Measurements from ENCODE around the gene AFTPH. TPM values are rescaled to one million over a fixed set of nuclear protein-coding genes. Genes with fewer than 3 reads are reported as not detected.
A peak's percentile ranks its signal among the peaks of the same experiment; 100 is the strongest.

AFTPH gene
- total and polyA plus RNA-seq, 4 donors = 27.0 to 78.1 (median 35.0) TPM

DNA sequence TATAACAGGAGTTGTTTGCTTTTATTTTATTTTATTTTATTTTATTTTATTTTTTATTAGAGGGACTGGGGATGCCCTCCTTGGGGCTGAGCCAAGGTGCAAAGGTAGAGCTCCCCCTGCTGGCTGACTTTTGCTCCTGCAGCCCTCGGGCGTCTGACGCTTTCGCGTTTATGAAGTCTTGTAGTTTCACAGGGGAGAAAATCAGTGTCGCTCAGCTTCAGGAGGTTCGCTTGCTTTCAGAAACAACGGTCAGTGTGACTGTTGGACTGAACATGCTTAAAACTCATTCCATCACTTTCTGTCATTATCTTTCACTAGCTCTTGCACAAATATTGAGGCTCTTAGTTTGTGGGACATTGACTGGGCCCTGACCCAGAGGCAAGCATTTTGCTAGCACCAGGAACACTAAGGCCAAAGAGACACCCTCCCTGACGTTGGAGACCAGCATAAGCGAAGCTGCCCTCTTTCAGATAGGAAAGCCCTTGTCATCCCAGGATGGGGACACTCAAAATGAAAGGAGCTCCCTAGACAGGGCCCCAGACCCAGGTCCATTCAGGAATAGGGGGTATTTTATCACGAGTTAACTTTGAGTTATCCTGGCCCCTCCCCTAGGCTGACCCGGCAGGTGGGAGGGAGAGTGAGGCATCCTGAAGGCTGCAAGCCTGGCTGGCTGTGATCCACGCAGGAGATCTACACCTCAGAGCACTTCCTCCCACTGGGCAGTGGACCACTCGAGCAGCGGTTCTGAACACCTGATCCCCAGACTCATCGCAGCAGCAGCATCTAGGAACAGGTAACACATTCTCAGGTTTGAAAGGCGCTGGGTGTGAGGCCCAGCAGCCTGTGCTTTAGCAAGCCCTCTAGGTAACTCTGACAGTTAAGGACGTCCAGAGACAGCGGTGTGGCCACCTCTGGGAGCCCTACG lies 35.8 kb upstream of the AFTPH start:
- WGBS, 2 donors = 50% methylated on average over 20 of the region's 20 CpGs
- peak overlapping the region in 1 of 2 donors; percentile 26 for H3K9ac ChIP-seq (ENCODE audit: insufficient read depth in 1 of 2, low read length in 2 of 2)

DNA sequence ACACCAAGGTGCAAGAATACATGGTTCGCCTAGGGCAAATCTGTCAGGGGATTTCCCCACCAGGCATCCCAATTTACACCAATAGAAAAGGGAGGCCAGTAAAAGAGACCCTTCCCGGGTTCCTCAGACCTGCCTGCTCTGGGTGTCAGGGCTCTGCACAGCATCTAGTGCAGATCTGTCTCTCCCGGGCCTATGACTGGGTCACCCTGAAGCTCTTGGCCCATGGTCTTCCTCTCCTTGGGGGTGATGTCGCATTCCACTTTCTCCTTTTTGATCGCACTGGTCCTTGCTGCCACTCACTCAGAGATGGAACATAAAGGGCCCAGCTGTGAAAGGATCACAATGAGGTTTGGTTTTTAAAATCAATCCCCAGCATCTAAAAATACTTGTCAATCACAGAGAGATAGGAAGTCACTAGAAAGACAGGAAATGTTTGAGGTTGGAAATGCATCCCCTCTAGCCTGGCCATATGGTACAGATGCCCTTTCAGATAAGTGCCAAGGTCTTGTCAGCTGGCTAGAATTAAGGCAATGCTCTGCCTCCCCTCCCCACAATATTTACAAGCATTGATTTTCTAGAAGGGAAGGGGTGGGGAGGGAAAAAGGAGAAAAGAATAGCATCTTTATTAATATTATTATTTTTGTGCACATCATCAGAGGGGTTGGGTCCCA lies 34.9 kb upstream of the AFTPH start:
- Histone ChIP-seq H3K4me1 (ENCODE audit: control insufficient read depth in 5 of 5, insufficient read depth in 5 of 5, low read length in 5 of 5) (peaks cover 3 to 13% (median 7%) of the 10 kb centered on the region in 5 donors), H3K27ac (ENCODE audit: low read depth in 1 of 2, low read length in 1 of 2) (no peak overlapping the region), H3K36me3 (ENCODE audit: control insufficient read depth in 4 of 4, insufficient read depth in 4 of 4, low read length in 4 of 4) (no peaks in the 10 kb centered on the region), H3K27me3 (ENCODE audit: control insufficient read depth in 3 of 3, insufficient read depth in 3 of 3, low read length in 2 of 3) (no peaks in the 10 kb centered on the region), H3K9ac (ENCODE audit: insufficient read depth in 1 of 2, low read length in 2 of 2) (no peak overlapping the region), H3K9me3 (ENCODE audit: control insufficient read depth in 4 of 4, insufficient read depth in 3 of 4, low read length in 3 of 4) (no peaks in the 10 kb centered on the region), H3K4me3 (no peak overlapping the region)
- TF ChIP-seq CTCF (IDR thresholded peaks at IDR 0.05; ENCODE audit: control extremely low read depth, extremely low read depth) = no peak
- DNase-seq (no peak), ATAC-seq (ENCODE audit: insufficient read depth, low FRiP score) (no peak)
- 54 to 69% methylated on average over 5 of the region's 5 CpGs for WGBS, 2 donors

More for the DNA sequence above, 35.8 kb upstream of the AFTPH start:
- ATAC-seq (ENCODE audit: insufficient read depth, low FRiP score) = peak; percentile 77
- H3K4me1 ChIP-seq (ENCODE audit: control insufficient read depth in 5 of 5, insufficient read depth in 5 of 5, low read length in 5 of 5) = peaks cover 3 to 13% (median 7%) of the 10 kb centered on the region in 5 donors
- no peak overlapping the region for H3K27ac ChIP-seq (ENCODE audit: low read depth in 1 of 2, low read length in 1 of 2)
- no peaks in the 10 kb centered on the region for H3K27me3 ChIP-seq (ENCODE audit: control insufficient read depth in 3 of 3, insufficient read depth in 3 of 3, low read length in 2 of 3)
- no peaks in the 10 kb centered on the region for H3K9me3 ChIP-seq (ENCODE audit: control insufficient read depth in 4 of 4, insufficient read depth in 3 of 4, low read length in 3 of 4)
- peak; percentile 72 to 76 (median 75) for DNase-seq
- no peaks in the 10 kb centered on the region for H3K36me3 ChIP-seq (ENCODE audit: control insufficient read depth in 4 of 4, insufficient read depth in 4 of 4, low read length in 4 of 4)
- TF ChIP-seq CTCF (IDR thresholded peaks at IDR 0.05; ENCODE audit: control extremely low read depth, extremely low read depth) = peak; percentile 87
- H3K4me3 ChIP-seq = no peak overlapping the region

DNA sequence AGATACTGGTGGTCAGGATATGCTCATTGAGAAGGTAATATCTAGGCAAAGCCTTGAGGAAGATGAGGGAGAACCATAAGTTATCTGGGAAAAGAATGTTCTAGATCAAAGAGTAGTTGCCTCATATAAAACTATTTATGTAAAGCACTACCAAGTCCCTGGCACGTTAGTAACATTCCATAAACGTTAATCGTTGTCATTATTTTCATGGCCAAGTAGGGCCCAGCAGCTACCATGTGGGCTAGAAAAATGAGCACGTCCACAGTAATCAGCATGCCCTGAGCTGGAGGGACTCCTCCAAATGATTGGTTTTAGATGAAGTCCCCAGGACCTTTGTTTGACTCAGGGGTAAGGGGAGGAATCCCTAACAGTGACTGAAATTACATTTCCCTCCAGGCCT lies 32.7 kb upstream of the AFTPH start:
- Histone ChIP-seq H3K9ac (ENCODE audit: insufficient read depth in 1 of 2, low read length in 2 of 2) (no peak overlapping the region), H3K4me3 (no peak overlapping the region), H3K27me3 (ENCODE audit: control insufficient read depth in 3 of 3, insufficient read depth in 3 of 3, low read length in 2 of 3) (no peaks in the 10 kb centered on the region), H3K9me3 (ENCODE audit: control insufficient read depth in 4 of 4, insufficient read depth in 3 of 4, low read length in 3 of 4) (no peaks in the 10 kb centered on the region), H3K4me1 (ENCODE audit: control insufficient read depth in 5 of 5, insufficient read depth in 5 of 5, low read length in 5 of 5) (peaks cover under 1 to 7% (median 3%) of the 10 kb centered on the region in 5 donors), H3K36me3 (ENCODE audit: control insufficient read depth in 4 of 4, insufficient read depth in 4 of 4, low read length in 4 of 4) (no peaks in the 10 kb centered on the region), H3K27ac (ENCODE audit: low read depth in 1 of 2, low read length in 1 of 2) (no peak overlapping the region)
- WGBS, 2 donors = 72 to 86% methylated on average over 4 of the region's 4 CpGs
- DNase-seq = no peak
- no peak for ATAC-seq (ENCODE audit: insufficient read depth, low FRiP score)
- TF ChIP-seq CTCF (IDR thresholded peaks at IDR 0.05; ENCODE audit: control extremely low read depth, extremely low read depth) = no peak
